ENCODE results near the gene ITSN1. TPM values are rescaled to one million over a fixed set of nuclear protein-coding genes. Genes with fewer than 3 reads are reported as not detected.

Gene ITSN1
- total and polyA plus RNA-seq, 8 donors: 6.0 to 83.5 (median 25.4) TPM

GRCh38 chr21:33875026-33875695 is 232.9 kb downstream of the ITSN1 start:
- Histone ChIP-seq H3K27me3 (no peaks in the 10 kb centered on the region), H3K9me3 (no peaks in the 10 kb centered on the region), H3K36me3 (no peaks in the 10 kb centered on the region), H3K4me3 (no peak overlapping the region), H3K4me1 (no peaks in the 10 kb centered on the region), H3K27ac (no peak overlapping the region)
- 89 to 96% (median 92%) methylated on average over 15 to 20 of the region's 20 CpGs for WGBS, 5 donors
- intact Hi-C loops (cut with DNase I; ENCODE audit: low total_unique reads): no loop called here
- TF ChIP-seq CTCF (IDR thresholded peaks at IDR 0.05): no peak
- no peak for DNase-seq

- no peak overlapping the region for H3K4me3 ChIP-seq
- DNase-seq: no peak
- H3K27me3 ChIP-seq: no peaks in the 10 kb centered on the region
- H3K27ac ChIP-seq: no peak overlapping the region
- H3K9me3 ChIP-seq: no peaks in the 10 kb centered on the region
- no peaks in the 10 kb centered on the region for H3K36me3 ChIP-seq
- intact Hi-C loops (cut with DNase I; ENCODE audit: low total_unique reads): no loop called here
- TF ChIP-seq CTCF (IDR thresholded peaks at IDR 0.05) (no peak), EP300 (IDR thresholded peaks at IDR 0.05) (no peak), POLR2A (IDR thresholded peaks at IDR 0.05) (no peak), POLR2AphosphoS5 (IDR thresholded peaks at IDR 0.05) (no peak)
- WGBS, 5 donors: 84 to 89% (median 88%) methylated on average over 6 of the region's 6 CpGs
- H3K4me1 ChIP-seq: peaks cover 0 to 2% (median 0%) of the 10 kb centered on the region in 4 donors
Measured at GRCh38 chr21:33878824-33879223, 236.5 kb downstream of the ITSN1 start.

- no peak for DNase-seq
Measured at GRCh38 chr21:33880626-33881025, 238.3 kb downstream of the ITSN1 start.

GRCh38 chr21:33881689-33882440 is 239.6 kb downstream of the ITSN1 start:
- H3K27me3 ChIP-seq: no peaks in the 10 kb centered on the region
- no peak overlapping the region for H3K27ac ChIP-seq
- intact Hi-C loops (cut with DNase I; ENCODE audit: low total_unique reads): no loop called here
- H3K4me1 ChIP-seq: peaks cover 0 to 15% (median 4%) of the 10 kb centered on the region in 4 donors
- no peak for DNase-seq
- H3K9me3 ChIP-seq: no peaks in the 10 kb centered on the region
- H3K4me3 ChIP-seq: no peak overlapping the region
- TF ChIP-seq POLR2AphosphoS5 (IDR thresholded peaks at IDR 0.05) (no peak), EP300 (IDR thresholded peaks at IDR 0.05) (no peak), POLR2A (IDR thresholded peaks at IDR 0.05) (no peak), CTCF (IDR thresholded peaks at IDR 0.05) (no peak)
- H3K36me3 ChIP-seq: no peaks in the 10 kb centered on the region
- WGBS, 5 donors: 79 to 91% (median 88%) methylated on average over 9 of the region's 9 CpGs

More at GRCh38 chr21:33880626-33881025, 238.3 kb downstream of the ITSN1 start:
- TF ChIP-seq POLR2A (IDR thresholded peaks at IDR 0.05): no peak
- TF ChIP-seq EP300 (IDR thresholded peaks at IDR 0.05): no peak
- TF ChIP-seq POLR2AphosphoS5 (IDR thresholded peaks at IDR 0.05): no peak
- no peak for TF ChIP-seq CTCF (IDR thresholded peaks at IDR 0.05)
- Histone ChIP-seq H3K4me3 (no peak overlapping the region), H3K27me3 (no peaks in the 10 kb centered on the region), H3K27ac (no peak overlapping the region), H3K9me3 (no peaks in the 10 kb centered on the region), H3K36me3 (no peaks in the 10 kb centered on the region), H3K4me1 (peaks cover 0 to 15% (median 4%) of the 10 kb centered on the region in 4 donors)
- 85 to 94% (median 89%) methylated on average over 13 of the region's 13 CpGs for WGBS, 5 donors
- intact Hi-C loops (cut with DNase I; ENCODE audit: low total_unique reads): no loop called here
